CD4-positive, alpha-beta T cell treated with Interleukin-4 for 1 hour (primary cell): Measurements from ENCODE around the gene ZBTB4.

Experiments used
- DNase-seq, 2 donors: peaks; one replicate each; pipeline ENCODE4 v3.0.0-alpha.2; 2020 to 2022

The ZBTB4 gene

GRCh38 chr17:7479213-7480088 lies at the start of gene ZBTB4:
Gene ZBTB4, minus strand, starts transcription at chr17:7479631. Its CDS starts 12,830 bp downstream, at chr17:7466801.
- peak; percentile 71 to 77 for DNase-seq

GRCh38 chr17:7528842-7529241 lies 49.4 kb upstream of the ZBTB4 start:
- no peak for DNase-seq

GRCh38 chr17:7523033-7523432 lies 43.6 kb upstream of the ZBTB4 start:
- DNase-seq: peak; percentile 55 to 67

GRCh38 chr17:7515911-7516610 lies 36.6 kb upstream of the ZBTB4 start:
- no peak for DNase-seq

GRCh38 chr17:7513850-7514419 lies 34.5 kb upstream of the ZBTB4 start:
- DNase-seq: no peak

- no peak for DNase-seq
Observed at GRCh38 chr17:7512824-7513540, 33.6 kb upstream of the ZBTB4 start.

- DNase-seq: no peak
Observed at GRCh38 chr17:7512105-7512504, 32.7 kb upstream of the ZBTB4 start.

GRCh38 chr17:7511108-7511507 lies 31.7 kb upstream of the ZBTB4 start:
- no peak for DNase-seq

- no peak for DNase-seq
Observed at GRCh38 chr17:7509937-7510336, 30.5 kb upstream of the ZBTB4 start.

- no peak for DNase-seq
Observed at GRCh38 chr17:7508846-7509245, 29.4 kb upstream of the ZBTB4 start.

GRCh38 chr17:7508145-7508544 lies 28.7 kb upstream of the ZBTB4 start:
- no peak for DNase-seq

- no peak for DNase-seq
Observed at GRCh38 chr17:7503521-7503920, 24.1 kb upstream of the ZBTB4 start.

GRCh38 chr17:7502987-7503386 lies 23.6 kb upstream of the ZBTB4 start:
- DNase-seq: no peak

GRCh38 chr17:7502171-7502847 lies 22.9 kb upstream of the ZBTB4 start:
- DNase-seq: no peak

- no peak for DNase-seq
Observed at GRCh38 chr17:7501729-7502128, 22.3 kb upstream of the ZBTB4 start.

GRCh38 chr17:7499161-7499560 lies 19.7 kb upstream of the ZBTB4 start:
- DNase-seq: no peak

GRCh38 chr17:7497636-7498035 lies 18.2 kb upstream of the ZBTB4 start:
- DNase-seq: no peak

GRCh38 chr17:7497228-7497627 lies 17.8 kb upstream of the ZBTB4 start:
- no peak for DNase-seq

- DNase-seq: no peak
Observed at GRCh38 chr17:7496470-7497183, 17.2 kb upstream of the ZBTB4 start.

- DNase-seq: no peak
Observed at GRCh38 chr17:7495906-7496434, 16.5 kb upstream of the ZBTB4 start.

- no peak for DNase-seq
Observed at GRCh38 chr17:7493941-7494340, 14.5 kb upstream of the ZBTB4 start.

GRCh38 chr17:7491583-7491982 lies 12.2 kb upstream of the ZBTB4 start:
- DNase-seq: no peak
